HepG2 (cell line): ENCODE measurements around the gene TMPRSS7. TPM values are rescaled to one million over a fixed set of nuclear protein-coding genes. Genes with fewer than 3 reads are reported as not detected.
A peak's percentile ranks its signal among the peaks of the same experiment; 100 is the strongest.

Experiments used
- CCDC6 ChIP-seq: sonication (generic); formaldehyde crosslinking; IDR thresholded peaks from 2 replicates; pipeline ENCODE4 v1.8.1; 2022; ENCODE audit warnings: mild to moderate bottlenecking, missing genetic modification reagents, moderate library complexity
- IKZF1 ChIP-seq: fragments of 450-650 bp; IDR thresholded peaks from 2 replicates; pipeline ENCODE4 v1.7.1; 2016
- JUNB ChIP-seq: sonication (generic); formaldehyde crosslinking; IDR thresholded peaks from 2 replicates; pipeline ENCODE4 v1.8.0; 2022; ENCODE audit warnings: missing genetic modification reagents, mild to moderate bottlenecking, borderline replicate concordance
- KDM4B ChIP-seq: sonication (generic); formaldehyde crosslinking; IDR thresholded peaks from 2 replicates; pipeline ENCODE4 v1.4.0; 2020; ENCODE audit warnings: missing genetic modification reagents
- MEF2D ChIP-seq: sonication (generic); formaldehyde crosslinking; IDR thresholded peaks from 2 replicates; pipeline ENCODE4 v1.5.1; 2020; ENCODE audit warnings: mild to moderate bottlenecking, missing genetic modification reagents
- MIXL1 ChIP-seq: IDR thresholded peaks from 2 replicates; pipeline ENCODE4 v1.6.1; 2016
- MXD3 ChIP-seq: IDR thresholded peaks from 2 replicates; pipeline ENCODE4 v1.6.1; 2016; ENCODE audit warnings: mild to moderate bottlenecking, missing biosample characterization, missing genetic modification reagents
- NFYC ChIP-seq: IDR thresholded peaks from 2 replicates; pipeline ENCODE4 v1.6.1; 2016; ENCODE audit warnings: missing genetic modification reagents, missing compliant biosample characterization
- NKX3-1 ChIP-seq: sonication (generic); formaldehyde crosslinking; IDR thresholded peaks from 2 replicates; pipeline ENCODE4 v1.5.0; 2020; ENCODE audit warnings: missing genetic modification reagents
- NPAS2 ChIP-seq: sonication (generic); formaldehyde crosslinking; IDR thresholded peaks from 2 replicates; pipeline ENCODE4 v1.8.0; 2022; ENCODE audit warnings: mild to moderate bottlenecking, missing genetic modification reagents, borderline replicate concordance
- PAF1 ChIP-seq: IDR thresholded peaks from 2 replicates; pipeline ENCODE4 v1.6.1; 2016; ENCODE audit warnings: missing genetic modification reagents, missing compliant biosample characterization
- RBM22 ChIP-seq: fragments of 200-400 bp; formaldehyde crosslinking; optimal IDR thresholded peaks from 2 replicates; pipeline ENCODE3; 2017; ENCODE audit warnings: mild to moderate bottlenecking, low read length, moderate library complexity
- REST ChIP-seq, 2 experiments: IDR thresholded peaks; 2 replicates each; pipeline ENCODE4 v1.6.1; 2011 to 2012; ENCODE audit warnings: low read length in 2 of 2, borderline replicate concordance in 1 of 2, low read depth in 1 of 2, mild to moderate bottlenecking in 1 of 2, moderate library complexity in 1 of 2
- SALL1 ChIP-seq: sonication (generic); formaldehyde crosslinking; IDR thresholded peaks from 2 replicates; pipeline ENCODE4 v1.8.0; 2022; ENCODE audit warnings: mild to moderate bottlenecking, missing genetic modification reagents
- SMAD1 ChIP-seq: sonication (generic); formaldehyde crosslinking; IDR thresholded peaks from 2 replicates; pipeline ENCODE4 v1.4.0; 2020; ENCODE audit warnings: missing genetic modification reagents, low read depth, mild to moderate bottlenecking, borderline replicate concordance
- TEAD3 ChIP-seq: optimal IDR thresholded peaks from 2 replicates; pipeline ENCODE3; 2016; ENCODE audit warnings: borderline replicate concordance
- ZNF101 ChIP-seq: sonication (generic); formaldehyde crosslinking; IDR thresholded peaks from 2 replicates; pipeline ENCODE4 v1.4.0; 2020; ENCODE audit warnings: mild to moderate bottlenecking, low read depth, missing genetic modification reagents, borderline replicate concordance
- ZNF12 ChIP-seq: sonication (generic); formaldehyde crosslinking; IDR thresholded peaks from 2 replicates; pipeline ENCODE4 v1.5.0; 2020; ENCODE audit warnings: missing genetic modification reagents
- ZNF180 ChIP-seq: sonication (generic); formaldehyde crosslinking; IDR thresholded peaks from 2 replicates; pipeline ENCODE4 v1.4.0; 2020; ENCODE audit warnings: low read depth, missing genetic modification reagents, borderline replicate concordance
- ZNF260 ChIP-seq: sonication (generic); formaldehyde crosslinking; IDR thresholded peaks from 2 replicates; pipeline ENCODE4 v1.4.0; 2020; ENCODE audit warnings: missing genetic modification reagents, low read depth, mild to moderate bottlenecking, borderline replicate concordance
- ZNF619 ChIP-seq: sonication (generic); formaldehyde crosslinking; IDR thresholded peaks from 2 replicates; pipeline ENCODE4 v1.4.0; 2020; ENCODE audit warnings: mild to moderate bottlenecking, missing genetic modification reagents
- ZNF672 ChIP-seq: sonication (generic); formaldehyde crosslinking; IDR thresholded peaks from 2 replicates; pipeline ENCODE4 v1.8.1; 2022; ENCODE audit warnings: missing genetic modification reagents
- ZSCAN12 ChIP-seq: sonication (generic); formaldehyde crosslinking; IDR thresholded peaks from 2 replicates; pipeline ENCODE4 v1.9.0; 2021; ENCODE audit warnings: mild to moderate bottlenecking, missing genetic modification reagents
- polyA plus RNA-seq, 8 experiments: library from polyadenylated mRNA; depleted of rRNA in 3 of 8; stranded (reverse) in 7 of 8; unstranded in 1 of 8; fragments of >200 nt; fragmentation: Illumina TruSeq in 4 of 8; extraction: Trizol in 4 of 8; gene quantifications; 2 replicates each; pipeline versions ENCODE4 v1.2.1 to v1.2.3, GENCODE V29; 2011 to 2016; ENCODE audit warnings: low read depth in 4 of 8, missing spikeins in 1 of 8, mixed read lengths in 1 of 8; ENCODE audit not compliant: insufficient read depth in 1 of 8
- total RNA-seq, 5 experiments: library from RNA; depleted of rRNA; stranded (reverse); fragments of >200 nt; fragmentation: Illumina TruSeq; extraction: Trizol; gene quantifications; 2 replicates each; pipeline ENCODE4 v1.2.3, GENCODE V29; 2016; ENCODE audit warnings: low read depth in 1 of 5
- TF ChIP-seq, protein P1 (sequence below): sonication (generic); formaldehyde crosslinking; IDR thresholded peaks from 2 replicates; pipeline ENCODE4 v1.8.1; 2022; ENCODE audit warnings: low read depth, mild to moderate bottlenecking, missing genetic modification reagents

The TMPRSS7 gene
- total and polyA plus RNA-seq, 2 of the 13 experiments (the other 11 are each of a cell fraction or from before 2014, with no cell fraction given): not detected

GRCh38 chr3:112086076-112086854, 51.7 kb downstream of the TMPRSS7 start, which contains the start of gene C3orf52 (continued):
- TF ChIP-seq ZNF180 (CRISPR knock-in tag) (no peak), ZNF101 (CRISPR knock-in tag) (no peak), JUNB (peak; percentile 46; the same call in 1 of the 2 replicates), REST (IDR thresholded peaks at IDR 0.05; ENCODE audit: borderline replicate concordance in 1 of 2, low read depth in 1 of 2, low read length in 2 of 2) (no peak), KDM4B (CRISPR knock-in tag) (no peak), CCDC6 (peak; percentile 45; the same call in 1 of the 2 replicates), ZNF672 (CRISPR knock-in tag) (no peak), TEAD3 (CRISPR knock-in tag) (peak; percentile 45), MXD3 (CRISPR knock-in tag) (peak; percentile 84; the same call in 1 of the 2 replicates), IKZF1 (no peak), ZNF12 (CRISPR knock-in tag) (no peak), ZNF260 (no peak), SALL1 (CRISPR knock-in tag) (peak; percentile 77), ZNF619 (no peak), MEF2D (CRISPR knock-in tag) (0 out of 2 replicates have a peak, but pooled peaks have one; percentile 16), NFYC (CRISPR knock-in tag) (no peak), PAF1 (CRISPR knock-in tag) (no peak), NPAS2 (no peak), SMAD1 (CRISPR knock-in tag) (no peak), ZSCAN12 (CRISPR knock-in tag) (no peak; the same call in 1 of the 2 replicates), MIXL1 (CRISPR knock-in tag) (no peak), RBM22 (no peak), NKX3-1 (CRISPR knock-in tag) (no peak)
- TF ChIP-seq, protein P1, sequence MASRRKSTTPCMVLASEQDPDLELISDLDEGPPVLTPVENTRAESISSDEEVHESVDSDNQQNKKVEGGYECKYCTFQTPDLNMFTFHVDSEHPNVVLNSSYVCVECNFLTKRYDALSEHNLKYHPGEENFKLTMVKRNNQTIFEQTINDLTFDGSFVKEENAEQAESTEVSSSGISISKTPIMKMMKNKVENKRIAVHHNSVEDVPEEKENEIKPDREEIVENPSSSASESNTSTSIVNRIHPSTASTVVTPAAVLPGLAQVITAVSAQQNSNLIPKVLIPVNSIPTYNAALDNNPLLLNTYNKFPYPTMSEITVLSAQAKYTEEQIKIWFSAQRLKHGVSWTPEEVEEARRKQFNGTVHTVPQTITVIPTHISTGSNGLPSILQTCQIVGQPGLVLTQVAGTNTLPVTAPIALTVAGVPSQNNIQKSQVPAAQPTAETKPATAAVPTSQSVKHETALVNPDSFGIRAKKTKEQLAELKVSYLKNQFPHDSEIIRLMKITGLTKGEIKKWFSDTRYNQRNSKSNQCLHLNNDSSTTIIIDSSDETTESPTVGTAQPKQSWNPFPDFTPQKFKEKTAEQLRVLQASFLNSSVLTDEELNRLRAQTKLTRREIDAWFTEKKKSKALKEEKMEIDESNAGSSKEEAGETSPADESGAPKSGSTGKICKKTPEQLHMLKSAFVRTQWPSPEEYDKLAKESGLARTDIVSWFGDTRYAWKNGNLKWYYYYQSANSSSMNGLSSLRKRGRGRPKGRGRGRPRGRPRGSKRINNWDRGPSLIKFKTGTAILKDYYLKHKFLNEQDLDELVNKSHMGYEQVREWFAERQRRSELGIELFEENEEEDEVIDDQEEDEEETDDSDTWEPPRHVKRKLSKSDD (CRISPR knock-in tag): no peak
